Neural progenitor cell (in vitro differentiated cells): ENCODE results near the gene OR2T10.

ENCODE experiments used
- EZH2 ChIP-seq: fragments of 200-600 bp; sonication (generic); IDR thresholded peaks from 2 replicates; pipeline ENCODE4 v1.6.1; 2017; ENCODE audit warnings: antibody characterized with exemption, mild to moderate bottlenecking, moderate library complexity
- EZH2phosphoT487 ChIP-seq: fragments of 200-600 bp; sonication (generic); IDR thresholded peaks from 2 replicates; pipeline ENCODE4 v1.6.1; 2017; ENCODE audit warnings: antibody characterized with exemption
- TF ChIP-seq, protein P1 (sequence below): fragments of 200-600 bp; sonication (generic); IDR thresholded peaks from 2 replicates; pipeline ENCODE4 v1.5.1; 2017; ENCODE audit warnings: antibody characterized with exemption, mild to moderate bottlenecking

DNA sequence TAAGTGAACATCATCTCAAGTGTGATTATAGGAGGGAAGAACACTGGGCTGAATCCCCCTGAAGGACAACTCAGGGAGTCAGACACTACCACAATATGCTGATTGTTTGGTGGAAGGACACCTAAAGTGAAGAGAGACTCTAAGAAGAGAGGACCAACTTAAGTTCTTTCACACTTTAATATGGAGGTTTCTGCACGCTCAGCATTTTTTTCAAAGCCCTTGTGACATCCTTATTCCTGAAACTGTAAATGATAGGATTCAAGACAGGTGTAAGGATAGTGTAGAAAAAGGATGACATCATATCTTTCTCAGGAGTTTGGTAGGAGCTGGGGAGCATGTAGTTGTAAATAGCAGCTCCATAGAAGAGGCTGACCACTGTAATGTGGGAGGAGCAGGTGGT is 4.8 kb downstream of the OR2T10 start:
- TF ChIP-seq, protein P1, sequence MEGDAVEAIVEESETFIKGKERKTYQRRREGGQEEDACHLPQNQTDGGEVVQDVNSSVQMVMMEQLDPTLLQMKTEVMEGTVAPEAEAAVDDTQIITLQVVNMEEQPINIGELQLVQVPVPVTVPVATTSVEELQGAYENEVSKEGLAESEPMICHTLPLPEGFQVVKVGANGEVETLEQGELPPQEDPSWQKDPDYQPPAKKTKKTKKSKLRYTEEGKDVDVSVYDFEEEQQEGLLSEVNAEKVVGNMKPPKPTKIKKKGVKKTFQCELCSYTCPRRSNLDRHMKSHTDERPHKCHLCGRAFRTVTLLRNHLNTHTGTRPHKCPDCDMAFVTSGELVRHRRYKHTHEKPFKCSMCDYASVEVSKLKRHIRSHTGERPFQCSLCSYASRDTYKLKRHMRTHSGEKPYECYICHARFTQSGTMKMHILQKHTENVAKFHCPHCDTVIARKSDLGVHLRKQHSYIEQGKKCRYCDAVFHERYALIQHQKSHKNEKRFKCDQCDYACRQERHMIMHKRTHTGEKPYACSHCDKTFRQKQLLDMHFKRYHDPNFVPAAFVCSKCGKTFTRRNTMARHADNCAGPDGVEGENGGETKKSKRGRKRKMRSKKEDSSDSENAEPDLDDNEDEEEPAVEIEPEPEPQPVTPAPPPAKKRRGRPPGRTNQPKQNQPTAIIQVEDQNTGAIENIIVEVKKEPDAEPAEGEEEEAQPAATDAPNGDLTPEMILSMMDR: no peak
- no peak for TF ChIP-seq EZH2phosphoT487
- no peak for TF ChIP-seq EZH2
